HG03457 (cell line): Measurements from ENCODE around the gene MAPKBP1.

ENCODE experiments used
- ATAC-seq: cut with Tn5 transposase; IDR thresholded peaks from one replicate; pipeline ENCODE4 v1.9.1; 2021; ENCODE audit warnings: moderate number of reproducible peaks; ENCODE audit not compliant: unreplicated experiment

Gene MAPKBP1

DNA sequence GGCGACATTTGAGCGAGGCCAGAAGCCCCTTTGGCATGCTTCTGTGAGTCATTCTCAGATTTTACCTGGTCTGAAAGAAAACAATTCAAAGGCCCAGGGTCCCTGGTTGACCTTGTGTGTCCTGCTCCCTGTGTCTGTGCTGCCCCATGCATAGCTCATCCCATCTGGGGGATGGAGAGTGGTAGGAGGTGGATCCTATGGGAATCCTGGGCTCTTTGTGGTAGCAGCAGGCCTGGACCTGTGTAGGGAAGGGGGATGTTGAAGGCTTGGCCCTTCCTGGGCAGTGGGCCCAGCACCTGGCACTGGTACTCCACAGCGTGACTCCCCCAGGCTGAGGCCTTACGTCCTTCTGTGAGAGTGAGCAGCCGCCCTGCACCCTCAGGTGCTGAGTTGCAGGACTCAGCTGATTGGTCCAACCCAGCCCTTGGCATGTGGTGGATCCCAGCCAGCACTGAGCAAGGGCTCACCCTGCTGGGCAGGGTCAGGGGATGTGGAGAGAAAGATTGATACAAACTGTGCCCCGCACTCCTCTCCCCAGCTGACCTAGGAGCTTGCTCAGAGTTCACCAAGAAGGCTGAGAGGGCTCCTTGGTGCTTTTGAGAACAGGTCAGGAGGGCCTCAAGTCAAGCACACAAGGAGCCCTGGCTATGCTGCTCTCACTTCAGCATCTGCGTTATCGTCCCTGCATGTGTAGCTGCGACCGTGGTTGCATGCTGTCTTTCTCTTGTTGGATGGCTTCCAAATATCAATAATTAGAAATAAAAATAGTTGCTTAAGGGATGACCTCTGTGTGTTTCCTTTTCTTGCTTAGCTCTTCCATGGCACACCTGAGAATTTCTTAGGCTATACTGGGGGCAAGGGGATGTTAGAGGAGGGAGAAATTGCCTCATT, 32.3 kb downstream of the MAPKBP1 start:
- ATAC-seq, result no peak

DNA sequence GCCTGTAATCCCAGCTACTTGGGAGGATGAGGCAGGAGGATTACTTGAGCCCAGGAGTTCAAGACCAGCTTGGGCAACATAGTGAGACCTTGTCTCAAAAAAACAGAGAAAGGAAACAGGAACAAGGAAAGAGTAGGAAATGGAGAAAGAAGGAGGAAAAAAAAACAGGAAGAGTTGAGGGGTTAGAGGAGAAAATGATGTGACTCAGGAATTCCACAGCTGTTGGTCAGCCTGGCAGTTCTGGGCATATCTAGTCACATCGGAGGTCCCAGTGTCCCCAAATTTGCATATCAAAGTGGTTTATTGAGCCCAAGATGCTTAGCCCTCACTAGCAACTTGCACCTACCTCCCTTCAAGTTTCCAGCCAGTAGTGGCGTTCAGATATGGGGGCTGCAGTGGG, 34.8 kb downstream of the MAPKBP1 start:
- no peak for ATAC-seq

DNA sequence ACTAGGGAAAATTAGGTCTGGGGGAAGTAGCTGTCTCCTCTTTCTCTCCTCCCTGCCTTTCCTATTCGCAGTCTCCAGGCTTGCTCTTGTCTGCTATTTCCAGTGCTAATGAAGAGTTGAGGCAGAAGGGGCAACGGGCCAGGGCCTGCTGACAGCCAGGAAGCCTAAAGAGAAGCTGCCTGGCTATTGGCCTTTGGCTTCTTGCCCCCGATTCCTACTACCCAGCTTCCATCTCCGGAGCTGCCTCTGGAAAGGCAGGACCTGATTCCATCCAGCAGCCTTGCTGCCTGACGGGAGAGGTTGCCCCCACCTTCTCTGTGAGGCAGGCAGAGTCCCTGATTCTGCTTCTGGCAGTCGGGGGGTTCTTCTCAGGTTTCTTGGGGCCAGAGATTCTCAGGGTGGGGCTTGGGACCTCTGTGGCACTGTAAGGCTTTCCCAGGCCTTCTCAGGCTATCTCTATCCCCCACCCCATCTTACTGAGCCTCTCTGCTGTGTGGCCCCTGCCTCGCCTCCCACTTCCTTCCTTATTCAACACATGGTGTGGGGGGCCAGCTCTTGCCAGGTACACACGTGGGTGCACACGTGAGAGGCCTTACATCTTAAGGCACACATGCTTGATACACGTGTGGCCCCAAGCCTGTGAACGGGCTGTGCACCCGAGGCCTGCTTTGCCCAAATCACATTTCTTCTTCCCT, 35.4 kb downstream of the MAPKBP1 start:
- ATAC-seq, result no peak

DNA sequence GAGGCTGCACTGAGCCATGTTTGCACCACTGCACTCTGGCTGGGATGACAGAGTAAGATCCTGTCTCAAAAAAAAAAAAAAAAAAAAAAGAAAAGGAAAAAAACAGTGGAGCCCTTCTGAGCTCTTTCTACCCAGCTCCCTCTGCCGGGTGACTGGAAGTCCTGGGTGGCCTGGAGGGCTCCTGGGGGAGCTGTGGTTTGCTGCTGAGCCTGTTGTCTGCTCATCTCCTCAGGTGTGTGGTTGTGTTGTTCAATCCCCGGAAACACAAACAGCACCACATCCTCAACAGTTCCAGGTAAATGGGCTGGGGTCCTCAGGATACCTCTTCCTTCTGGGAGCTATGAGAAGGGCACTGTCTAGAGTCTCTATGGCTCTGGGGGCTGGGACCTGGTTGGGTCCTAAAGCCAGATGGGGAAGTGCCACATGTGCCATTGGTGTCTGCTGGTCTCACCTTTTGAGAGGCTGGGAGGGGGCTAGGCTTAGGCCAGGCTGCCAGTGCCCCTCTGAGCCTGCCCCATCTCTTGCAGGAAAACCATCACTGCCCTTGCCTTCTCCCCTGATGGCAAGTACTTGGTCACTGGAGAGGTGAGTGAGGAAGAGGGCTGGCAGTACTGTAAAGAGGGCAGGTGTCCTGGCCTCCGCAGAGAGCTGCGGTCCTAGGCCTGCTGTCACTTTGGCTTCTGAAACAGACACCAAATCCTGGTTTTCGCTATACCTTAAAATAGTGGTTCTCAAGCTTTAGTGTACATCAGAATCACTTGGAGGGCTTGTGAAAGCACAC, 36.6 kb downstream of the MAPKBP1 start:
- no peak for ATAC-seq

DNA sequence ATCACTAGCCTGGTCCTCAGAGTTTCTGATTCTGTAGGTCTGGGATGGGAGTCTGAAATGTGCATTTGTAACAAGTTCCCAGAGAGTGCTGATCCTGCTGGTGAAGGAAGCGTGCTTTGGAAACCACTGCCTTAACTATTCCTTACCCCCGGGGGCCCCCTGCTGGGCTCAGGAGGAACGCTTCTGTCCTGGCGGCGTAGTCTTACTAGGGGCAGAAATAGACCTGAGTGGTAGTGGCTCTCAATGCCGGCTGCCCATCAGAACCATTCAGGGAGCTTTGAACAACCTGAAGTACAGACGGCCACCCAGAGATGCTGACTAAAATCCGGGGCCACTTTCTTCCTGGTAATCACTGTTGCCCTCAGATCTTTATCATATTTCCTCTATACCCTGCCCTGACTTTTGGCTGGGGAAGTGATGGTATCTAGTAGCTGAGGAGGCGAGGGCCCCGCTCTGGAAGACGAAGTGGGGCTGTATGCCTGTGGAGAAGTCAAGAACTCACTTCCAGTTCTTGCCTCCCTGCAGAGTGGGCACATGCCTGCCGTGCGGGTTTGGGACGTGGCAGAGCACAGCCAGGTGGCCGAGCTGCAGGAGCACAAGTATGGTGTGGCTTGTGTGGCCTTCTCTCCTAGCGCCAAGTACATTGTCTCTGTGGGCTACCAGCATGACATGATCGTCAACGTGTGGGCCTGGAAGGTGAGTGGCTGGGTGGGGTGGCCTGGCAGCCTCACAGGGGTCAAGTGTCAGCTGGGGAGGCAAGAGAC, 37.3 kb downstream of the MAPKBP1 start:
- no peak for ATAC-seq

DNA sequence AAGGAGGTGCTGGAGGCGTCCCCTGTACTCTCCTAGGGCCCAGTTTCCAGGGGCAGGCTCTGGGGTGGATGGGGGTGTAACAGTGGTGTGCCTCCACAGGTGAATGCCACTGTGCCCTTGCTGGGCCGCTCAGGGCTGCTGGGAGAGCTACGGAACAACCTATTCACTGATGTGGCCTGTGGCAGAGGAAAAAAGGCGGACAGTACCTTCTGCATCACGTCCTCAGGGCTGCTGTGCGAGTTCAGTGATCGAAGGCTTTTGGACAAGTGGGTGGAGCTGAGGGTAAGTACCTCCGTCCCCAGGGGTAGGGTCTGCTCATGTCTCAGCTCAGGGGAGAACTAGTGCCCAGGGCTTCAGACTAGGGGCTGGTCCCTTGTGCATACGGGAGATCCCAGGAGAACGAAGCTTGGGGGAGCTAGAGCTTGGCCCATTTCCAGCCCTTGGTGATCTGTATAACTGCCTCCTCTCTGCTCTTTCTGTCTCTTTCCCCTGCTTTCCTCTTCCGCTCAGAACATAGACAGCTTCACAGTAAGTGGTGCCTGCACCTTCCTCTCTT, 38.6 kb downstream of the MAPKBP1 start:
- no peak for ATAC-seq

DNA sequence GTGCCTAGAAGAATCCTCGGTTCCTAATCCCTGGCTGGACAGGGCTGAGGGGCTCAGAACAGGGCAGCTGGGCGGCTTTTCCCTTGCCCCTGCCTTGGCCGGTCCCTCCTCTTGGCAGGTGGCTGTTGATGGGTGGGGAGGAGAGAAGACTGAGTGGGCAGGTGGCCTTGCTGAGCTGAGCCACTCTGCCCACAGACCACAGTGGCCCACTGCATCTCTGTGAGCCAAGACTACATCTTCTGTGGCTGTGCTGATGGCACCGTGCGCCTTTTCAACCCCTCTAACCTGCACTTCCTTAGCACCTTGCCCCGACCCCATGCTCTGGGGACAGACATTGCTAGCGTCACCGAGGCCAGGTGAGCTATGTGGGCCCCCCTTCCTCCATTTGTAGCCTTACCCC, 39.1 kb downstream of the MAPKBP1 start:
- no peak for ATAC-seq

DNA sequence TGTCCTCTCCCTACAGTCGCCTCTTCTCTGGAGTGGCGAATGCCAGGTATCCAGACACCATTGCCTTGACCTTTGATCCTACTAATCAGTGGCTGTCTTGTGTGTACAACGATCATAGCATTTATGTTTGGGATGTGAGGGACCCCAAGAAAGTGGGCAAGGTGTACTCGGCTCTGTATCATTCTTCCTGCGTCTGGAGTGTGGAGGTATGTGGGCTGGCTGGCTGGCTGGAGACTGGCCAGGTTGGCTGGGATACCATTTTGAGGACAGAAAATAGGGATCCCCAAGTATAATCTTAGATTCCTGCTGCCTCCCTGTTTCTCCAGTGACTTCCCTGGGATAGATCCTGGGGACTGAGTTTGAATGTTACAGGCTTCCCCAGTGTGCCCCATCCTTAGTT, 40.2 kb downstream of the MAPKBP1 start:
- no peak for ATAC-seq

DNA sequence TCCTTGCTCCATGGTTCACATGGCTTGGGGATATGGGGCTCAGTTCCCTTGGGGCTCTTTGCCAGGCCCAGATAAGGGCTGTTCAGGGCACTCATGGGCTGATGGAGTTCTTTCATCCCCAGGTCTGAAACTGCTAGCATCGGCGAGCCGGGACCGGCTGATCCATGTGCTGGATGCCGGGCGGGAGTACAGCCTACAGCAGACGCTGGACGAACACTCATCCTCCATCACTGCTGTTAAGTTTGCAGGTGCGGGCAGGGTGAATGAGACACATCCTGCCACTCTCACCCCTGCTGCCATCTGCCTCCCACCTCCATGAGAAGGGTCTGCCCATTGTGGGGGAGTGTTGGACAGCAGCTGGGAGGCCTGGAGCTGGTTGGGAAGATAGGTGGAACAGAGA, 42.5 kb downstream of the MAPKBP1 start:
- no peak for ATAC-seq

DNA sequence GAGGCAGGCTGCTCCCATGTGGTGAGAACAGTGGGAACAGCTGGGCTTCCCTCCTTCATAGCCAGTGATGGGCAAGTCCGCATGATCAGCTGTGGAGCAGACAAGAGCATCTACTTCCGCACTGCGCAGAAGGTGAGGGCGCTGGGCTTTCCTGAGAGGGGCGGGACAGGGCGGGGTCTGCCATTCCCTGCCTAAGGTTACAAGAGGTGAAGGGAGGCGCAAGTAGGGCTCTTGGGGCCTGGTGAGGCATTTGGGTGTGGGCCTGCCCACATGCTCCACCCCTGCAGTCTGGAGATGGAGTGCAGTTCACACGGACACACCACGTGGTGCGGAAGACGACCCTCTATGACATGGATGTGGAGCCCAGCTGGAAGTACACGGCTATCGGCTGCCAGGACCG, 43.0 kb downstream of the MAPKBP1 start:
- ATAC-seq, result no peak

DNA sequence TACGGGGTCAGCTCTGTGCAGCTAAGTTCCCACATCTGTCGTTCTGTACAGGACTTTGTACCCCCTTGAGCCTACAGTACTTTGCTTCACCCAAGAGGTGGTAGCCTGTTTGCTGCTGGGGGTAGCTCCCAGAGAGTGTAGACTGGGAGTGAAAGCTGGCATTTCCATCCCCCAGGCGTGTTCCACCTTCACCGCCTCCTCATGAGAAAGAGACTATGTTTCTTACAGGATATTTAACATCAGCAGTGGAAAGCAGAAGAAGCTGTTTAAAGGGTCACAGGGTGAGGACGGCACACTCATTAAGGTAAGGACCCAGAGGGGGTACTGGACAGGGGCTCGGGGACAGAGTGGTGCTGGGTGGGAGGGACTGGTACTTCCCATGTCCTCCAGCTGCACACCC, 43.5 kb downstream of the MAPKBP1 start:
- ATAC-seq, result no peak

DNA sequence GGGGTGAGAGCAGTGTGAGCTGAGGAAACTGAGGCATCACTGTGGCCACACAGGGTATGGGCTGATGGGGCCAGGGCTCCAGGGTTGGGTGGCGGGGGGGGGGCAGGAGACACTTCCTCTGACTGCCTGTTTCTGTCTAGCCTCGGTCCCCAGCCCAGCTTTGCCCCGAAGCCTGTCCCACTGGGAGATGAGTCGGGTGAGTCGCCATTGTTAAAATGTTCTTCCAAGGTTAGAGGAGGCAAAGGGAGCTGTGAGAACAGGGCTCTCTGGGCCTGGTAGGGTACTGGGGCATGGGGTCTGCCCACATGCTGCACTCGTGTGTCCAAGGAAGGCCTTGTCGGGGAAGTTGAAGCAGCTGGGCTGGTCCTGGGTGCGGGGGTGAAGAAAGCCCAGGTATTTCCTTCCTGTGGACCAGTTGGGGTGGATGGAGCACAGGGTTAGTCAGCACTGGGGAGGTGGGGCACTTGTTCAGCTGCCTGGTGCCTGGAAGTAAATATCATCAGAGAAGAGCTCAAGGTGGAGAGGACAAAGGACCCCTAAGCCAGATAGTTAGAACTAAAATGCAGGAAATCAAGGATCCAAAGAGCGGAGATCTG, 45.3 kb downstream of the MAPKBP1 start:
- ATAC-seq, result no peak

DNA sequence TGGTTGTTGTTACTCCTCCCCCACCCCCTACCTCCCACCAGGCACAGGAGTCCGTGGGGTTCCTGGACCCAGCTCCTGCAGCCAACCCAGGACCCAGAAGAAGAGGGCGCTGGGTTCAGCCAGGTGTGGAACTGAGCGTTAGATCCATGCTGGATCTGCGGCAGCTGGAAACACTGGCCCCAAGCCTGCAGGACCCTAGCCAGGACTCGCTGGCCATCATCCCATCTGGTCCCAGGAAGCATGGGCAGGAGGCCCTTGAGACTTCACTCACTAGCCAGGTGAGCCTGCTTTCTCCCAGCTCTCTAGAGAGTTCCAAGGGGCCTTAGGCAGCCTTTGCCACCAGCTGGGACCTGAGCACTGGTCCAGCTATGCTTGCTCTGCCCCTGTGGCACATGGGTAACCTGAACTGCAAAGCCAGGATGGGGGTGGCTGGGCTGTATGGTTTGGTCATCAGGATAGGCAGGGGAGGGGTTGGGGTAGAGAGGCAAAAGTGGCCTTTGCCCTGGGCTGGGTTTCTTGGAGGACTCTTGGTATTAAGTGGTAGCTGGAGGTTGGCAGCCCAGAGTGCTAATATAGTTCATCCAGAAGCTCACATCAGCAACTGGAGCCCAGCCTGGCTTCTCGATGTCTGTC, 46.6 kb downstream of the MAPKBP1 start:
- no peak for ATAC-seq

DNA sequence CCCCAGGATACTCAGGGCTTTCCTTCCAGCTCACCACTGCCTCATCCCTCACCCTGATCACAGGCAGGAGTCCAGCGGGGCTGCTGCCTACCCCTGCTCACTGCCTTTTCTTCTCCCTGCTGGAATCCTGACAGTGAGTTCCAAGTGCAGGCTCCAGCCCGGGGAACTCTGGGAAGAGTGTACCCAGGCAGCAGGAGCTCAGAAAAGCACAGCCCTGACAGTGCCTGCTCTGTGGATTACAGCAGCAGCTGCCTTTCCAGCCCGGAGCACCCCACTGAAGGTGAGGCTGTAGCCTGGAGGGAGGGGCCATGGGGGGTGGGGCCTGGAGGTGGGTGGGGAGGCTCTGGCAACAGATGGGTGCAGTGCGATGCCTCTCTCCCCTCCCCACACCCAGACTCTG, 47.5 kb downstream of the MAPKBP1 start:
- ATAC-seq, result no peak

DNA sequence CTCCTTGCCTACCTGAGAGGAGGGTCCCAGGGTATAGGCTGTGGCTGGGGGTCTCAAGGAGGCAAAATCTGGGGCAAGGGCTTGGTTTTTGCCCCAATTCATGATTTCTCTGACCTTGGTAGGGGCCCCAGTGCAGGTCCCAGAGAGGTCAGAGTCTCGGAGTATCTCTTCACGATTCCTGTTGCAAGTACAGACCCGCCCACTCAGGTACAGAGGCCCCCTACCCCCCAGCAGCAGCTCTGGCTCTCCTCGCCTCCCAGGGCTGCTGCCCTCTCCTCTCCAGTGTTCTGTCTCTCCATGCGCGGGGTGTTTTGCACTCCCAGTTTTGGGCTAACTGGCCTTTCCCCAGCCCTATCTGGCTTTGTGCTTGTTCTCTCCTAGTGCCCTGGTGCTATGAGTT, 48.2 kb downstream of the MAPKBP1 start:
- ATAC-seq, result no peak

DNA sequence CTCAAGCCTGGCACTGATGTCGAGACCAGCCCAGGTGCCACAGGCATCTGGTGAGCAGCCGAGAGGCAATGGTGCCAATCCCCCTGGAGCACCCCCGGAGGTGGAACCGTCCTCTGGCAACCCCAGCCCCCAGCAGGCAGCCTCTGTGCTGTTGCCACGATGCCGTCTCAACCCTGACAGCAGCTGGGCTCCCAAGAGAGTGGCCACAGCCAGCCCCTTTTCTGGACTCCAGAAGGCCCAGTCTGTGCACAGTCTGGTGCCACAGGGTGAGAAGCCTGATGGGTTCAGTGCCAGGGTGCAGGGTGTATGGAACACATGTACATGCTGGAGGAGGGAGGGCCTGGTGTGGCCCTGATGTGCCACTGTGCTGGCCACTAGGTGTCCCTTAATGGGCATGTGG, 48.7 kb downstream of the MAPKBP1 start:
- no peak for ATAC-seq

DNA sequence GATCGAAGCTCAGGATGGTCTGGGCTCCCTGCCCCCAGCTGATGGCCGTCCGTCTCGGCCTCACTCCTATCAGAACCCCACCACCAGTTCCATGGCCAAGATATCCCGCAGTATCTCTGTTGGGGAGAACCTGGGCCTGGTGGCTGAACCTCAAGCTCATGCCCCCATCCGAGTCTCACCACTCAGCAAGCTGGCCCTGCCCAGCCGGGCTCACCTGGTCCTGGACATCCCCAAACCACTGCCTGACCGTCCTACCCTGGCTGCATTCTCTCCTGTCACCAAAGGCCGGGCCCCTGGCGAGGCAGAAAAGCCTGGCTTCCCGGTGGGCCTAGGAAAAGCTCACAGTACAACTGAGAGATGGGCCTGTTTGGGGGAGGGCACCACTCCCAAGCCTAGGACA, 49.2 kb downstream of the MAPKBP1 start:
- no peak for ATAC-seq

DNA sequence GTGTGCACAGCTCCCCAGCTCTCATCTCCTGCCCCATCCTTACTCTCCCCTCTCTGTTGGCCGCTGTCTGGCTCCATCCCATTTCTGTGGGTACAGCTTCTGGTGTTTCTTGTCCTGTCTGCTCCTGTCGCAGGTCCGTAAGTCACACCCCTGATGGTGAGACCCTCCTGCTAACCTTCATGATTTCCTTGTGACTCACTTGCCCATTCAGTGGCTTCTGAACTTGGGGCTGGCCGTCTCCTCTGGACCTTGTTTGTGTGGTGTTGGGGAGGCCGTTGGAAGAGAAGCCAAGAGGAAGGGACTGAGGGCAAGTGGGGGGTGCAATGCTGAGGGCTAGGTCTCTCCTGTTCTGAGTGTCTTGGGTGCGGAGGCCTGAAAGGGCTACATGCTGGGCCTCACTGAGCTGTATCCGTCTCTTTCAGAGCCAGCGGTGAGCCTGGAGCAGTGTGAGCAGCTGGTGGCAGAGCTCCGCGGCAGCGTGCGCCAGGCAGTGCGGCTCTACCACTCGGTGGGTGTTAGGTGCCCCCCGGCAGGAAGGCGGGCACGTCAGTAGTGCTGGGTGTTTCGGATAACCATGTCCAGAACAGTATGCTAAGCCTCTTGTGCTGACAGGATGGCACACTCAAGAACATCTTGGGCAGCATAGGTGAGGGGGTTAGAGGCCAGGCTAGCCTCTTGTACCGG, 49.9 kb downstream of the MAPKBP1 start:
- no peak for ATAC-seq

DNA sequence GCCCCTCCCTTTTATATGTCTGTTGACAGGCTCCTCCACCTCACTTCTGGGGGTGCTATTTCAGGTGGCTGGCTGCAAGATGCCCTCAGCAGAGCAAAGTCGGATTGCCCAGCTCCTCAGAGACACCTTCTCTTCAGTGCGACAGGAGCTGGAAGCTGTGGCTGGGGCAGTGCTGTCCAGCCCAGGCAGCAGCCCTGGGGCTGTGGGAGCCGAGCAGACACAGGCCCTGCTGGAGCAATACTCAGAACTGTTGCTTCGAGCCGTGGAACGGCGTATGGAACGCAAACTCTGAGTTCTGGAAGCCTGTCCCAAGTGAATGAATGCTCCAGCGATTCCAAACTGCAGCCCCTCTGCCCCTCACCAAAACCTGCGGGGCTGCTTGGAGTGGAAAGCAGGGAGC, 50.9 kb downstream of the MAPKBP1 start:
- no peak for ATAC-seq
